Mononuclear cell (primary cell): ENCODE measurements around the gene PPP1R3D. TPM values are rescaled to one million over a fixed set of nuclear protein-coding genes. Genes with fewer than 3 reads are reported as not detected.
"Not testable (repeated sequence)": the region's sequence is repeated elsewhere in the genome, so short reads cannot be mapped to it uniquely, and the experiment has no call there.

Experiments used
- H3K27me3 ChIP-seq: 2 replicates; pipeline ENCODE4 v1.6.0; 2011; ENCODE audit warnings: low read length, control low read depth; ENCODE audit not compliant: insufficient read depth
- H3K4me1 ChIP-seq: 2 replicates; pipeline ENCODE4 v1.5.1; 2011; ENCODE audit warnings: mild to moderate bottlenecking, low read length, control low read depth; ENCODE audit not compliant: insufficient read depth
- H3K4me3 ChIP-seq: 2 replicates; pipeline ENCODE4 v1.5.1; 2011; ENCODE audit warnings: mild to moderate bottlenecking, low read length, moderate library complexity
- H3K9me3 ChIP-seq: 2 replicates; pipeline ENCODE4 v1.5.1; 2011; ENCODE audit warnings: low read depth, mild to moderate bottlenecking, control low read depth, low read length
- total RNA-seq: library from RNA; depleted of rRNA; stranded (reverse); fragments of >200 nt; gene quantifications from one replicate; pipeline ENCODE4 v1.2.3, GENCODE V29; 2012

The PPP1R3D gene
- total RNA-seq, 1 donor: 6.7 TPM

DNA sequence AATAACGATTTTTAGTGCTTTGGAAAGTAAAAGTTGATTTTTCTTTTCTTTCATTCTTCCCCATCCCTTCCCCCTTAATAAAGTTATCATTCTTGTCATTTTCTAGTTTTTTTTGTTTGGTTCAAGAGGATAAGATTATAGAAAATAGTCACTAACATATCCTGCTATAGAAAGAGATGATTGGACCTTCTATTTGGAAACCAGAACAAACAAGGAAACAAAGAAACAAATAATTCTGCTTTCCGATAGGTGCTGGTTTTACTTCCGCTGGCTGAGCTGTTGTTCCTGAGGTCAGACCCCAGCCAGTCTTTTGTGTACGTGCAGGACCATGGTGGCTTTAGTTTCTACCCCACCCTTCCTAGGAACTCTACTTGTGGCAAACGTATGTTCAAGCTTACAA lies 18.0 kb upstream of the PPP1R3D start, which contains the start of gene CDH26:
CDH26 (plus strand) TSS at position 301 of the 400 bp plus-strand sequence. CDS start 304 bp downstream, outside the sequence.
- Histone ChIP-seq H3K4me1 (no peaks in the 10 kb centered on the region), H3K4me3 (no peak within 1 kb of the TSS), H3K9me3 (no peaks in the 10 kb centered on the region), H3K27me3 (no peaks in the 10 kb centered on the region)

DNA sequence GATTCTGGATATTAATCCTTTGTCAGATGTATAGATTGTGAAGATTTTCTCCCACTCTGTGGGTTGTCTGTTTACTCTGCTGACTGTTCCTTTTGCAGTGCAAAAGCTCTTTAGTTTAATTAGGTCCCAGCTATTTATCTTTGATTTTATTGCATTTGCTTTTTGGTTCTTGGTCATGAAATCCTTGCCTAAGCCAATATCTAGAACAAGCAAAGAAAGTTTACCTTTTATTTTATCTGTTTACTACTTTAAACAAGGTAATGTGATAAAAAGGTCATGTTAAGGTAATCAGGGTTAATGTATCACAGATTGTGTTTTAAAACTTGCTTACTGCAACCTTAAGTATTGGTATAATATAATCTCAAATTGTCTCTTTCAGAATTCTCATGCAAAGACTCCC lies 17.5 kb upstream of the PPP1R3D start:
- not testable (repeated sequence) for H3K9me3 ChIP-seq, H3K4me3 ChIP-seq, H3K27me3 ChIP-seq, H3K4me1 ChIP-seq

DNA sequence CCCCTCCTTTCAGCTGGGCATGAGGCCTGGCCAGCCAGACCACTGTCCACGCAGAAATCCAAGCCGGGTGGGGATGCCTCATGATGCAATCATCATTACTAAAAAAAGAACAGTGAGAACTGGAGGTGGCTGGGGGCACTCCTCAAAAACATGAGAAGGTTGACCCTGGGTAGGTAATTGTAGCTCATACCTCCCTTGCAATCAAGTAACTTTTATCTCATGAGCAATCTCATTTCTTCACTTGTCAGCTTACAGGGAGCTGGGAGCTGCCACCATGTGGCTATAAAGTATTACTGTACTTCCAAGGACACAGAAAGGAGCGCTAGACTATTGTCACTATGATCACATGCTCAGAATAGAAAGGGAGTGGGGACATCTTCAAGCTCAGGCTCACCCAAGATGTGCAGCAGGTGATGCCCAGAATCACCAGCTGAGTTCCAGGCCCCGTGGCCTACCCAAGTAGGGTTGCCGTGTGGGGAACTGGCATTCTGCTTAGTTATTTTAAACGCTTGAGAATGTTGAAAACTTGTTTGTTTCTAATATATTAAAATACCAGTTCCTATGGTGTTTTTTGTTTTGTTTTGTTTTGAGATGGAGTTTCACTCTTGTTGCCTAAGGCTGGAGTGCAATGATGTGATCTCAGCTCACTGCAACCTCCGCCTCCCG lies 15.2 kb upstream of the PPP1R3D start:
- Histone ChIP-seq H3K9me3 (no peaks in the 10 kb centered on the region), H3K27me3 (no peaks in the 10 kb centered on the region), H3K4me3 (no peak overlapping the region), H3K4me1 (no peaks in the 10 kb centered on the region)

DNA sequence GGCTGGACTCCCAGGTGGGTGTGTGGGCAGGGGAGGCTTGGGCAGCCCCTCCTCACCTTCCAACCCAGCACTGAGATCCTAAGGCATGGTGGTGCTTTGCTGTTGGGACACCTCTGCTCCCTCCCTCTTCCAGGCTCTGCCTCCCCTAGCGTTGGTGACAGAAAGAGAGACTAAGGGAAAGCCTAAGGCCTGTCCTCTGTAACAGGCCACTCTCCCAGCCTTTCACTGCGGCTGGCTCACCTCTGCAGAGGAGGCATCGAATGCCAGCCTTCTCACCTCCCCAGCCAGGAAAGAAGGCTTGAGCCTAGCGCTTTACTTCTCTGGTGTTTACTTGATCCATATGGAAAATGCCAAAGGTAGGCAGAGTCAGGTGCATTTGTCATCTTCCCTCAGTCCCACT lies 14.6 kb upstream of the PPP1R3D start:
- H3K27me3 ChIP-seq: no peaks in the 10 kb centered on the region

DNA sequence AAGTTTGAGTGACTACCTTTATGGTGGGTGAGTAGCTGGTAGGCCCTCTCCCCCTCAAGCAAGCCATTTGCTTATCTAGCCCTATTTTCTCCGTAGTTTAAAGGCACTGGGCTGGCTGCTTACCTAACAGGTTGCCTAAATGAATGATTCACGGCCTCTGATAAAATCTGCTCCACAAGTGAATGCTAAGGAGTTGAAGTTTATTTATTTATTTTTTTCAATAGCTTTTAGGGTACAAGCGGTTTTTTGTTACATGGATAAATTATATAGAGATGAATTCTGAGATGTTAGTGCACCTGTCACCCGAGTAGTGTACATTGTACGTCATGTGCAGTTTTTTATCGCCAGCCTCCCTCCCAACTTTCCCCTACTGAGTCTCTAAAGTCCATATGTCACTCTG lies 9.8 kb upstream of the PPP1R3D start:
- H3K27me3 ChIP-seq: no peaks in the 10 kb centered on the region
- peaks cover 6% of the 10 kb centered on the region for H3K4me1 ChIP-seq
- H3K9me3 ChIP-seq: no peaks in the 10 kb centered on the region
- H3K4me3 ChIP-seq: no peak overlapping the region

More for the DNA sequence above, 14.6 kb upstream of the PPP1R3D start:
- no peak overlapping the region for H3K4me3 ChIP-seq
- no peaks in the 10 kb centered on the region for H3K4me1 ChIP-seq
- H3K9me3 ChIP-seq: no peaks in the 10 kb centered on the region

DNA sequence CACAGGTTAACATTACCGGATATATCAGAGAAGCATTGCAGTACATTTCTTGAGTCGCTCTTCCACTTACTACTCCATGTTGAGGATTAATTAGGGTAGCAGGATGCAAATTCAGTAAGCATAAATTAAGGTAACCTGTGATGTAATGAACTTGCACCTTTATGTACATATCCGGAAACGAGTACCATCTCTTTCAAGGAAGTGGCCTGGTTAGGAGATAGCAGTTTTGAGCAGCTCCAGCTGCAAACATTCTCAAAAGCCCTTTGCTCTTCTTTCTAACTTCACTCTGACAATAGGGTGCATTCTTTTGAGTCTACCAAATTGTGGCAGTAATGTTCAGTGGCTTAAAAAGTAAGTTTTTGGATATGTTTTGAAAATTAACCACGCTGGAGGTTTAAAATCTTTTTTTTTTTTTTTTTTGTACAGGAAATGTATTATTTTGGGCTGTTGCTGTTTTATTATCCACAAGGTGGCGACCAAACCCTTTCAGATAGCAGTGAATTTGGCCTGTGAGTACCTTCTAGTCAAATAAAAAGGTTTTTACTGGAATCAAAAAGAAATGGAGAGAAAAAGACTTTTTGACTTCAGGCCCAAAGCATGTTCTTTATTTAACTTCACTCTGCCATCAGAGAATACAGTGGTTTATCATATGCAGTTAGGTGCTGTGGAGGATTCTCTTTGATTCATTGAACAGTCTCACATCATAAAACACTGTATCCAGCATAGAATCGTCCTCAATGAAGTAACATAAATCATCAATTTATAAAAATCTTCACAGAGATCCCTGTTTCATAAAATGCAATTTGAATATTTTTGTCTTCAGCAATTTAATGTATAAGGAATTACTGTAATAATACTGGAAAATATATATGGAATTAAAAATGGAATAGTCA lies 9.0 kb upstream of the PPP1R3D start:
- H3K27me3 ChIP-seq: no peaks in the 10 kb centered on the region
- H3K4me3 ChIP-seq: no peak overlapping the region
- H3K4me1 ChIP-seq: peaks cover 6% of the 10 kb centered on the region
- no peaks in the 10 kb centered on the region for H3K9me3 ChIP-seq

DNA sequence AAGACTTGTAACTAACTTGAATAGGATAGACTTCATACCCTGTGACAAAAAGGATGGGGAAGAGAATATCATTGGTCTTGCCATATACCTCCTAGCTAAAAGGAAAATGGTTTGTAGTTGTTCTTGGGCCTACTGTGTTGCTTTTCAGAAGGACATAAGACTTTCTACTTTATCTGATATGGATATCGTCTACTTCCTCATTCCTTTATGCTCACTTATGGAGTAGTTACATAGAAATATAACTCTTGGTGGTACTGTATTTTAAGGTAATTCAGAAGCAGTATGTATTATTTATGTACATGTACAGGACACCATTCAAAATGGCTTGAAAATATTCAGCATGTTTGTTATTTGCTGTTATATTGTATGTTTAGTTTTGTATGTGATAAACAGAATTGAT lies 8.1 kb upstream of the PPP1R3D start:
- Histone ChIP-seq H3K9me3 (no peaks in the 10 kb centered on the region), H3K4me3 (no peak overlapping the region)

DNA sequence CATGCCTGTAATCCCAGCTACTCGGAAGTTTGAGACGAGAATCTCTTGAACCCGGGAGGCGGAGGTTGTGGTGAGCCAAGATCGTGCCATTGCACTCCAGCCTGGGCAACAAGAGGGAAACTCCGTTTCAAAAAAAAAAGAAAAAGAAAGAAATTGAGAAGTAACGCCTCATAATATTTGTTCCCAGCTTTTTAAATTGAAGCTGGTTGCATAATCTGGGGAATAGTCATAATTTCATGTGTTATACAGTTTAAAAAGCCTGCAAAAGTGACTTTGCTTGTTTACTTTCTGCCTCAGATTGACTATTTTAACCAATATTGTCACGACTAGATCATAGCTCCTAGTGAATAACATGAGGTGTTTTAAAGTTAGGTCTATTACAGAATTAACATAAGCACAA lies 7.3 kb upstream of the PPP1R3D start:
- H3K9me3 ChIP-seq: no peaks in the 10 kb centered on the region
- H3K4me1 ChIP-seq: peaks cover 6% of the 10 kb centered on the region
- no peaks in the 10 kb centered on the region for H3K27me3 ChIP-seq
- H3K4me3 ChIP-seq: no peak overlapping the region

More for the DNA sequence above, 8.1 kb upstream of the PPP1R3D start:
- H3K27me3 ChIP-seq: no peaks in the 10 kb centered on the region
- H3K4me1 ChIP-seq: peaks cover 6% of the 10 kb centered on the region

DNA sequence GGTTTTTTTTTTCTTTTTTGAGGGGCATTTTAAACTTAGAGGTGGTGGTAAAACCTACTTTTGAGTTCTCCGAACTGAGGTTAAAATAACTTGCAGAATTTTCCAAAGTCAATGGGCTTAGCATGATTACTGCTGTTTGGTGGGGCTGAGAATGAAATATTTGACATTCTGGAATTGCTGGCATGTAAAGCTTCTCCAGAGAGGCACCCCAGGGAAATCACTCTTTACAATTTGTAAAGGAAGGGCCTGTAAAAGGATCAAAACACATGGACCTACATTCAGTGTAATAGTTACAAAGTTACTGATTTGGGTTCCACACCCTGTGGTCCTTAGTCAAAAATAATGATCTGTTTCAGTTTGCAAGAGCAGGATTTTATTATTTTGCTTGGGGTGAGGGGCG lies 5.6 kb upstream of the PPP1R3D start:
- Histone ChIP-seq H3K4me1 (peaks cover 22% of the 10 kb centered on the region), H3K9me3 (no peaks in the 10 kb centered on the region), H3K27me3 (no peaks in the 10 kb centered on the region), H3K4me3 (no peak overlapping the region)

DNA sequence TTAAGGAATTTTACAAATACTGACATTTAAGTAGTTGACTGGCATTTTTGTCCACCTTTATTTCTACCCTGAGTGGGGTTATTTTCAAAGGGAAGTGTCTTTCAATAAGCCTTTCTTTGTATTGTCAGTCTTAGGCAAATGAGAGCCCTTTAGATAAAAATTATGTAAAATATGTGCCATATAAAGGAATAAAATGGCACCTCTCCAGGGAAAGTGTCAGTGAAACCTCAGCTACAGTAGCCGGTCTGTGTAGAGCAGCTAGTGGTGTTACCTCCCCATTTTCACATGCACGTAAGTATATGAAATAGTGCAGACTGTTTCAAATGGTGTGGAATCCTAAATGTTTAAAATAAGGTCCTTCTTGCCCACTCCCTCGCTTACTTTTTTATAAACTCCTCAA lies 5.1 kb upstream of the PPP1R3D start:
- peaks cover 22% of the 10 kb centered on the region for H3K4me1 ChIP-seq
- no peaks in the 10 kb centered on the region for H3K27me3 ChIP-seq
- no peaks in the 10 kb centered on the region for H3K9me3 ChIP-seq
- no peak overlapping the region for H3K4me3 ChIP-seq

DNA sequence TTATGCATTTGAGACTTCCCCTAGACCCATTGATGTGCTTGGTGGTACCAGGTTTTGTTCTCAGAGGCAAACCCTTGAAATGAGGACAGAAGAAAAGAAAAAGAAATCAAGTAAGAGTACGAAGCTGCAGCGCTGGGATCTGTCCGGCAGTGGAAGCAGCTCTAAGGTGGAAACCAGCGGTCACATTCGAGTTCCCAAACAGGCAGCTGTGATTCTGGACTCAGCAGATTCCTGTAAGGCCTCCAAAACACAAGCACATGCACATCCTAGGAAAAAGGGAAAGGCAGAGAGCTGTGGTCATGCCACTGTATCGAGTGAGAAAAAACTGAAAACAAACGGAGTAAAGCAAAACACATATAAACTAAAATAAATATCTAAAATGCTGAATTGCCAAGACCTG lies 4.6 kb upstream of the PPP1R3D start:
- Histone ChIP-seq H3K9me3 (no peaks in the 10 kb centered on the region), H3K27me3 (no peaks in the 10 kb centered on the region), H3K4me1 (peaks cover 22% of the 10 kb centered on the region), H3K4me3 (no peak overlapping the region)

DNA sequence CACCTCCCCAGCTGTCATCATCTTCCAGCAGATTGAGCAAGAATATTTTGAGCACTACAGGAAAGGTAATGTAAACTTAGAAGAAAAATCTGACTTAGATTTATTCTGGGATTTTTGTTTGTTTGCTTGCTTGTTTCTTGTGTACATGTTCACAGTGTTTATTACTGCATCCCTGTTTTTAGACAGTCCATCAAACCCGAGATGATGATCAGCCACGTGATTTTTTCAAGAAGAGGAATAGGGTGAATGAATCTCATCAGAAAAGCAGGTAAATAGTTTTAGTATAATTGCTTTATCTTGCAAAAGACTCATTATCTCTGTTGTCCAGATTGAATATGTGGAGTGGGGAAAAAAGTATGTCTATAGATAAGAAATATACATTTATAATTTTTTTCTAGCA lies 2.1 kb upstream of the PPP1R3D start:
- Histone ChIP-seq H3K9me3 (no peaks in the 10 kb centered on the region), H3K4me1 (peaks cover 39% of the 10 kb centered on the region), H3K27me3 (no peaks in the 10 kb centered on the region), H3K4me3 (no peak overlapping the region)

DNA sequence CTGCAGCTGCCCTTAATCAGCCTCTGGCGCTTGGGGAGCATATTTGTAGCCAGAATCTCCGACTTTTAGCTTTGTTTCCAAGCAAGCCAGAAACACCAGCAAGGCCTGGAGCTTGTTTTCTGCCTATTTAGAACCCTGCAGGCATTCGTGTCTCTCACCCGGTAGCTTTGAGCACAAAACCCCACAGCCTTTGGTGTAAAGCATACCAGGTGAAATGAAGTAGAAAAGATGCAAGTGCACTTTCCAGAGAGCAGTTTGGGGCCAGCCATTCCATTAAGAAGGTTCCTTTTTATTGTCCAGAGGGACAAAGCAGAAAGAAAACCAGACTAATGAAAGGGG lies 820 bp upstream of the PPP1R3D start:
- no peaks in the 10 kb centered on the region for H3K27me3 ChIP-seq
- no peaks in the 10 kb centered on the region for H3K9me3 ChIP-seq
- peak overlapping the region; percentile 84 for H3K4me3 ChIP-seq
- peaks cover 49% of the 10 kb centered on the region for H3K4me1 ChIP-seq

DNA sequence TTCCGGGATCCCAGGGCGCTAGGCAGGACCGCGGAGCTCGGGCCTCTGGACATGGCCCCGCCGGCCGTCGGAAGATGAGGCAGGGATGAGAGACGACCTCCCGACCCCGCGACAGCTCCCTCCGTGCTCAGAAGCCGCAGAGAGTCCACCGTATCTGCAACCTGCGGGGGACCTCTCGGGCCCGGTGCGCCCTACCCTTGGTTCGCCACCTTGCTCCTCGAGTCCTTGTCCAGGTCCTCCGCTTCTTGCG lies 301 bp downstream of the PPP1R3D start:
- Histone ChIP-seq H3K4me1 (peaks cover 52% of the 10 kb centered on the region), H3K27me3 (no peaks in the 10 kb centered on the region), H3K9me3 (no peaks in the 10 kb centered on the region), H3K4me3 (peak overlapping the region; percentile 84)

DNA sequence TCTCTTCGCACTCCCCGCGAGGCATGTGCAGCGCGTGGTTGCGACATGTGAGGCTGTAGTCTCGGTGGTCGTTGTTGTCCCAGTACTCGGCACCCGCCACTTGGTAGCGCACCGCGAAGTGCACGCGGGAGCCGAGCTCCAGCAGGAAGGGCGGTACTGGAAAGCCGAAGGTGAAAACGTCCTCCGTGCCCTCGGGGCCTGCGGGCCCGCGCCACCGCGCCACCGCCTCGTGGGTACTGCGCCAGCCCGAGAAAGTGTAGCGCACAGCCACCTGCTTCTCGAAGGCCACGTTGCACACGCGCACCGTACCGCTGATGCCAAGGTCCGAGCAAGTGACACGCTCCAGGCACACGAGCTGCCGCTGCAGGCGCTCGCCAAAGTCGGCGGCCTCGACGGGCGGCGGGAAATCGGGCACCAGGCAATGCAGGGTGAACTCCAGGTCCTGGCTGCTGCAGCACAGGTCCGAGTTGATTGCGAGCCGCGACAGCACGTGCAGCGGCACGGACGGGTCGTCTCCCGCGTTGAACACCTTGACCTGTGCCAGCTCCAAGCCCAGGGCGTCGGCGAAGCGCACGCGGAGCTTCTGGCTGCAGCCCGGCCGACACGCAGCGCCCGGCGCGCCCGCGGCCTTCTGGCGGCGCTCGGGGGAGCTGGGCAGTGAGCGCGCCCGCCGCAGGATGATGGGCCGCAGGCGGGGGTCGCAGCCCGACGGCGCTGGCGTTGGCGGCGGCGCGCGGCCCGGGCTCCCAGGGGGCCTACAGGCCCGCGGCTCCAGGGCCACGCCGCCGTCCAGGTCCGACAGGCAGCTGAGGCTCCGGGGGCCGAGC lies 840 bp downstream of the PPP1R3D start:
- H3K4me1 ChIP-seq: peaks cover 54% of the 10 kb centered on the region

More for the DNA sequence above, 840 bp downstream of the PPP1R3D start:
- Histone ChIP-seq H3K9me3 (no peaks in the 10 kb centered on the region), H3K4me3 (peak overlapping the region; percentile 84), H3K27me3 (no peaks in the 10 kb centered on the region)
